ENCODE measurements around the gene DDX49. TPM values are rescaled to one million over a fixed set of nuclear protein-coding genes. Genes with fewer than 3 reads are reported as not detected.

Gene DDX49
- total and polyA plus RNA-seq, 2 experiments from 2014 or later: 45.8 to 57.8 TPM

DNA sequence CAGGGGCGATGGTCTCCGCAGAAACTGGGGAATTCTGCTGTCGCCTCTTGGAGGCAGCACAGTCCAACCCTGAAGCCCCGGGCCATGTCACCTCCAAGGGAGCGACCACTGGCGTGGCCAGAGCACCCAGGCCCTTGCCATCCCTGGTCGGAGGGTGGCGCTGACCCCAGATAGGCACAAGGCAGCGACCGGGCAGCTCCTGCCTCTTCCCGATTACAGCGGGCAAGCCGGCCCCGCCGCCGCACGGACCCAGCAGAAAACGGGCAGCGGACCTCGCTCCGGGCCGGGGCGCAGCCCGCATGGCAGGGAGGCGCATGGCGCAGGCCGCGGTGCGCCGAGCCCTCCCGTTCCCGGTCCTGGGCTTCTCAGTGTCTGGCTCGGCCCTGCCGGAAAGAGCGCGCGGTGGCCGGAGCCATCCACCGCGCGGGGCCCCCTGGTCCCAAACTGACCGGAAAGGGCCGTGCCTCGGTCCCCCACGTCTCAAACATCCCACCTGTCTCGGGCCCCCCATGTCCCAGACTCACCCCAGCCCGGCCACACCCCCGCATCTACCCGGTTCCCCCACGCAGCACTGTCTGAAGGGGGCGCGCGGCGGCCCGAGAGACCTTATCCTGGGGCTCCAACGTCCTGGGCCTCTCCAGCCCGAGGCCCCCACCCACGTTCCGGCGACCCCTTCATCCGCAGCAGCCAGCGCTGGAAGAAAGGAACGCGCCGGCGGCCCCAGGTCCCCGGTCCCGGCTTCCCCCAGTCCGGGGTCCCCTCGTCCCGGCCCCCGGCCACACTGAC lies 24.3 kb upstream of the DDX49 start:
- Histone ChIP-seq H3K9me3 (ENCODE audit: low read depth) (no peaks in the 10 kb centered on the region), H3K4me2 (peak overlapping the region; percentile 98), H2AFZ (no peak overlapping the region), H3K36me3 (replicated peaks; ENCODE audit: insufficient read depth, low read depth) (no peaks in the 10 kb centered on the region), H3K4me1 (ENCODE audit: insufficient read depth) (peaks cover 6% of the 10 kb centered on the region), H3K27ac (no peak overlapping the region), H3K4me3 (peak overlapping the region; percentile 55), H4K20me1 (ENCODE audit: insufficient read depth, poor library complexity, severe bottlenecking) (peaks cover 2% of the 10 kb centered on the region), H3K9me2 (replicated peaks; ENCODE audit: insufficient read depth) (no peaks in the 10 kb centered on the region), H3K79me2 (no peaks in the 10 kb centered on the region), H3K27me3 (peaks cover 4% of the 10 kb centered on the region)
- WGBS (ENCODE audit: low lambda C conversion rate, missing lambda C conversion rate): under 1% methylated on average over 39 of the region's 72 CpGs
- DNase-seq (ENCODE audit: low spot score): peak; percentile 50
- TF ChIP-seq EZH2 (IDR thresholded peaks at IDR 0.05; ENCODE audit: borderline replicate concordance): no peak
- TF ChIP-seq, protein P1, sequence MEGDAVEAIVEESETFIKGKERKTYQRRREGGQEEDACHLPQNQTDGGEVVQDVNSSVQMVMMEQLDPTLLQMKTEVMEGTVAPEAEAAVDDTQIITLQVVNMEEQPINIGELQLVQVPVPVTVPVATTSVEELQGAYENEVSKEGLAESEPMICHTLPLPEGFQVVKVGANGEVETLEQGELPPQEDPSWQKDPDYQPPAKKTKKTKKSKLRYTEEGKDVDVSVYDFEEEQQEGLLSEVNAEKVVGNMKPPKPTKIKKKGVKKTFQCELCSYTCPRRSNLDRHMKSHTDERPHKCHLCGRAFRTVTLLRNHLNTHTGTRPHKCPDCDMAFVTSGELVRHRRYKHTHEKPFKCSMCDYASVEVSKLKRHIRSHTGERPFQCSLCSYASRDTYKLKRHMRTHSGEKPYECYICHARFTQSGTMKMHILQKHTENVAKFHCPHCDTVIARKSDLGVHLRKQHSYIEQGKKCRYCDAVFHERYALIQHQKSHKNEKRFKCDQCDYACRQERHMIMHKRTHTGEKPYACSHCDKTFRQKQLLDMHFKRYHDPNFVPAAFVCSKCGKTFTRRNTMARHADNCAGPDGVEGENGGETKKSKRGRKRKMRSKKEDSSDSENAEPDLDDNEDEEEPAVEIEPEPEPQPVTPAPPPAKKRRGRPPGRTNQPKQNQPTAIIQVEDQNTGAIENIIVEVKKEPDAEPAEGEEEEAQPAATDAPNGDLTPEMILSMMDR (IDR thresholded peaks at IDR 0.05; ENCODE audit: poor library complexity): peak; percentile 43
- no peak for TF ChIP-seq EZH2phosphoT487 (IDR thresholded peaks at IDR 0.05; ENCODE audit: low read depth, severe bottlenecking, unreplicated experiment)

DNA sequence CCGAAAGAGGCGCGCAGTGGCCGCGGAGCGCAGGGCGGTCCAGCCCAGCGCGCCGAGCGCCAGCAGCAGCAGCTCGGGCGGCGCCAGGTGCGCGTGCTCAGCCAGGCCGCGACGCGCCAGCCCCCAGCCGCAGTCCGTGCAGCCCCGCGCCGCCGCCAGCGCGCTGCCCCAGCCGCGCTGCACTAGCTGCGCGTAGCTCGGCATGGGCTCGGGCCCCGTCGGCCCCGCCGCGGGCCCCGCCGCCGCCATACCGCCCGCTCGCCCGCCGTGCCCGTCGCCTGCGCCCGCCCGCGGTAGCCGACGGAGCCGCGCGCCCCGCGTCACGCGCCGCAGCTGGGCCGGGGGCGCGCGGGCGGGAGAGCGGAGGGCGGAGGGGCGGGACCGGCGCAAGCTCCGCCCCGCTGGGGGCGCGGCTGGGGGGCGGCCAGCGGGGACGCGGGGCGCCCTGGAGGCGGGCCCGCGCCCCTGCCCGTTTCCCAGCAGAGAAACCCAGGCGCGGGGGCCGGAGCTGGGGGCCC lies 23.6 kb upstream of the DDX49 start, which contains the start of gene CERS1:
Gene CERS1 (minus strand): TSS at position 335 of the 518 bp plus-strand sequence. CDS start 86 bp downstream, at position 249.
- Histone ChIP-seq H3K4me3 (peak within 1 kb of the TSS; percentile 55), H3K27me3 (peaks cover 4% of the 10 kb centered on the region), H2AFZ (no peak within 1 kb of the TSS), H4K20me1 (ENCODE audit: insufficient read depth, poor library complexity, severe bottlenecking) (peaks cover 2% of the 10 kb centered on the region), H3K79me2 (no peaks in the 10 kb centered on the region), H3K4me2 (peak within 1 kb of the TSS; percentile 98), H3K9me2 (replicated peaks; ENCODE audit: insufficient read depth) (no peaks in the 10 kb centered on the region), H3K36me3 (replicated peaks; ENCODE audit: insufficient read depth, low read depth) (no peaks in the 10 kb centered on the region), H3K9me3 (ENCODE audit: low read depth) (no peaks in the 10 kb centered on the region), H3K4me1 (ENCODE audit: insufficient read depth) (peaks cover 6% of the 10 kb centered on the region), H3K27ac (no peak within 1 kb of the TSS)
- WGBS (ENCODE audit: low lambda C conversion rate, missing lambda C conversion rate): 1% methylated on average over 30 of the region's 89 CpGs
- peak; percentile 57 for DNase-seq (ENCODE audit: low spot score)
- TF ChIP-seq, protein P1 (IDR thresholded peaks at IDR 0.05; ENCODE audit: poor library complexity): no peak
- TF ChIP-seq EZH2 (IDR thresholded peaks at IDR 0.05; ENCODE audit: borderline replicate concordance) (no peak), EZH2phosphoT487 (IDR thresholded peaks at IDR 0.05; ENCODE audit: low read depth, severe bottlenecking, unreplicated experiment) (no peak)

DNA sequence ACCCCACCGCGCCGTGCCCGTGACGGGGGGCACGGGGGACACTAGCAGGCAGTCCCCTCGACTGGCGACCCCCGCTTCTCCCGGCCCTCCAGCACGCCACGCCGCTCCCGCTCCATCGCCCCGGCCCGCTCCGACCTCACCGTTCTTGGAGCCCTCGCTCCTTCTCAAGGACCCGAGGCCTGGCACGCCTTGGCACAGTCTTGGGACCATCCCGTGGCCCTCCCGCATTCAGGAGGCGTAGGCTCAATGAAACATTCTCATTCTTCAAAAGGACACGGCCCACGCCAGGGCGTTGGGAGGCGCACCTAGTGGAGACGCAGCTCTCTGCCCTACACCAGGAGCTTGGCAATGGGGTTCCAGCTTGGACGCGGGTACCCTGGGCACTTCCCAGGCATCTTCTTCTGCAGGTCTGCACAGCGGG lies 23.1 kb upstream of the DDX49 start:
- Histone ChIP-seq H3K27ac (no peak overlapping the region), H3K9me2 (replicated peaks; ENCODE audit: insufficient read depth) (no peaks in the 10 kb centered on the region), H3K9me3 (ENCODE audit: low read depth) (no peaks in the 10 kb centered on the region), H3K36me3 (replicated peaks; ENCODE audit: insufficient read depth, low read depth) (no peaks in the 10 kb centered on the region), H3K4me3 (no peak overlapping the region), H3K79me2 (no peaks in the 10 kb centered on the region), H3K4me2 (peak overlapping the region; percentile 75), H4K20me1 (ENCODE audit: insufficient read depth, poor library complexity, severe bottlenecking) (peaks cover 2% of the 10 kb centered on the region), H3K27me3 (peaks cover 4% of the 10 kb centered on the region), H2AFZ (no peak overlapping the region), H3K4me1 (ENCODE audit: insufficient read depth) (peaks cover 6% of the 10 kb centered on the region)
- 50% methylated on average over 14 of the region's 33 CpGs for WGBS (ENCODE audit: low lambda C conversion rate, missing lambda C conversion rate)
- TF ChIP-seq EZH2 (IDR thresholded peaks at IDR 0.05; ENCODE audit: borderline replicate concordance) (no peak), EZH2phosphoT487 (IDR thresholded peaks at IDR 0.05; ENCODE audit: low read depth, severe bottlenecking, unreplicated experiment) (no peak)
- TF ChIP-seq, protein P1 (IDR thresholded peaks at IDR 0.05; ENCODE audit: poor library complexity): no peak
- DNase-seq (ENCODE audit: low spot score): no peak
